Measurements from ENCODE around the gene SERPINB2. TPM values are rescaled to one million over a fixed set of nuclear protein-coding genes. Genes with fewer than 3 reads are reported as not detected.

SERPINB2 gene
- total RNA-seq, 1 experiment from 2014 or later, result not detected

DNA sequence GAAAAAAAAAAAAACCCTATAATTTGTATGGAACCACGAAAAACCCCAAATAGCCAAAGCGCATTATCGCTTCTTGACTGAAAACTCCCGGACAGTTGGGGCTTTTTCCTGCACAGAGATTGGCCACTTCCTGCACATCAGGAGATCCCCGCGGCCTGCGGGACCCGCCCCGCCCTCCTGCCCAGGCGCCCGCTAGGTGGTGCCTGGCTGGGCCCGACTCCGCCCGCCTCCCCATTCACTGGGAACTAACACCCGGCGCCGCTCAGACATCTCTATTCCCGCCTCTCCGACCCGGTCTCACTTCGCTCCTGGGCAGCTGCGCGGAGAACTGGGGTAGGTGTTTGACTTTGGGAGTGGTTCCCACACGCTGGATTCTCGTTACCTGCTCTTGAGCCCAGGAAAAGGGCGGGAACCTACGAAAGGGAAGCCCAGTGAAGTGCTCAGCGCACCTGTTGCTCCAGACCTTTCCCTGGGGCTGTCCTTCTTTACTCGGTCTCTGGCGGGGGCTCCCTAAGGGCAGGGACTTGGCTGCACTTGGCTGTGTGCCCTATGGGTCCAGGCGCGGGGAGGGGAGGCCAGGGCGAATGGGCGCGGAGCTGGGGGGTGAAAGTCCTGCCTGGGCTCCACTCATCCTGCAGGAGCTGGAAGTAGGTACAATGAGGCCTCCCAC is 61.7 kb downstream of the SERPINB2 start, which contains the start of gene HMSD (continued):
- no peak for TF ChIP-seq ZNF274 (IDR thresholded peaks at IDR 0.05; ENCODE audit: low read depth, low read length)
- no peak for TF ChIP-seq EZH2phosphoT487 (IDR thresholded peaks at IDR 0.05; ENCODE audit: borderline replicate concordance)

DNA sequence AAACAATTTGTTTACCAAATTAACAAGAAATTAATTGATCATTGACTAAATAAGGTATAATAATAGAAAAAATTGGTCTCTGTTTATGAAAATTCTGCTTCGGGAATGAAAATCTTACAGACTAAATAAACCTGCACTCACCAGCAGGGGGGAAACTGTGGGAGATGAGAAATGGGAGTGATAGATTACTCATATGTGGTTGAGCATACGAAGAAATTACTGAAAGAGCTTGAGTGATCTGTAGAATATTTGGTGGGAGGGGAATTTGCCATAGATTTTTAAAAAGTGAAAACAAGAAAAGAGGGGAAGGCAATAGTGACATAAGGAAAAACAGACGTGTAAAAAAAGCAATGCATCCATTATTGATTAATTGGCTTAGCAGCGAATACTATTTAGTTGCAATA is 63.8 kb downstream of the SERPINB2 start:
- no peak overlapping the region for H3K4me3 ChIP-seq (replicated peaks in 1 of 2; ENCODE audit: low read depth in 1 of 2, low read length in 2 of 2)
- DNase-seq (ENCODE audit: low read depth, low spot score) (no peak), ATAC-seq (no peak)
- H3K27ac ChIP-seq (ENCODE audit: low read depth, low read length), result no peak overlapping the region
- CTCF ChIA-PET, result interaction anchor here (1.0 kb wide), 1 partner anchor 12 kb away, joined by 5 read pairs; no protein-coding TSS in a partner anchor
- H3K36me3 ChIP-seq (ENCODE audit: control insufficient read depth in 1 of 2, insufficient read depth in 2 of 2, low read length in 2 of 2), result no peaks in the 10 kb centered on the region
- TF ChIP-seq, protein P1, sequence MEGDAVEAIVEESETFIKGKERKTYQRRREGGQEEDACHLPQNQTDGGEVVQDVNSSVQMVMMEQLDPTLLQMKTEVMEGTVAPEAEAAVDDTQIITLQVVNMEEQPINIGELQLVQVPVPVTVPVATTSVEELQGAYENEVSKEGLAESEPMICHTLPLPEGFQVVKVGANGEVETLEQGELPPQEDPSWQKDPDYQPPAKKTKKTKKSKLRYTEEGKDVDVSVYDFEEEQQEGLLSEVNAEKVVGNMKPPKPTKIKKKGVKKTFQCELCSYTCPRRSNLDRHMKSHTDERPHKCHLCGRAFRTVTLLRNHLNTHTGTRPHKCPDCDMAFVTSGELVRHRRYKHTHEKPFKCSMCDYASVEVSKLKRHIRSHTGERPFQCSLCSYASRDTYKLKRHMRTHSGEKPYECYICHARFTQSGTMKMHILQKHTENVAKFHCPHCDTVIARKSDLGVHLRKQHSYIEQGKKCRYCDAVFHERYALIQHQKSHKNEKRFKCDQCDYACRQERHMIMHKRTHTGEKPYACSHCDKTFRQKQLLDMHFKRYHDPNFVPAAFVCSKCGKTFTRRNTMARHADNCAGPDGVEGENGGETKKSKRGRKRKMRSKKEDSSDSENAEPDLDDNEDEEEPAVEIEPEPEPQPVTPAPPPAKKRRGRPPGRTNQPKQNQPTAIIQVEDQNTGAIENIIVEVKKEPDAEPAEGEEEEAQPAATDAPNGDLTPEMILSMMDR (IDR thresholded peaks at IDR 0.05 in 2 of 3, conservative IDR thresholded peaks at IDR 0.05 in 1 of 3; ENCODE audit: borderline replicate concordance in 1 of 3, insufficient read depth in 1 of 3, low read depth in 2 of 3, low read length in 2 of 3), result peak; percentile 10 to 43 (median 25); a peak in 2 of 6 replicates
- TF ChIP-seq EZH2phosphoT487 (IDR thresholded peaks at IDR 0.05; ENCODE audit: borderline replicate concordance) (no peak), CBX3 (IDR thresholded peaks at IDR 0.05; ENCODE audit: low read depth) (no peak), SRF (IDR thresholded peaks at IDR 0.05; ENCODE audit: low read depth) (no peak), ZFX (IDR thresholded peaks at IDR 0.05) (no peak), EGR1 (IDR thresholded peaks at IDR 0.05; ENCODE audit: low read depth) (no peak)
- H3K4me1 ChIP-seq (ENCODE audit: control insufficient read depth in 1 of 2, insufficient read depth in 2 of 2, low read length in 2 of 2), result peaks cover 0 to 15% of the 10 kb centered on the region in 2 experiments; a peak in 2 of 4 replicates
- H3K4me2 ChIP-seq (ENCODE audit: low read length), result no peak overlapping the region
- no peaks in the 10 kb centered on the region for H4K20me1 ChIP-seq (ENCODE audit: insufficient read depth)
- POLR2A ChIA-PET, result no interaction called here
- H3K9me3 ChIP-seq (ENCODE audit: control insufficient read depth in 1 of 2, insufficient read depth in 1 of 2, low read depth in 1 of 2, low read length in 2 of 2), result no peaks in the 10 kb centered on the region
- no peaks in the 10 kb centered on the region for H3K79me2 ChIP-seq (ENCODE audit: insufficient read depth, low read length)
- no peak overlapping the region for H3K9ac ChIP-seq (ENCODE audit: low read length)
- BruUV-seq (replicated peaks), result no TSS peak
- RAD21 ChIA-PET (ENCODE audit: low non-redundant PET in 1 of 2, low total read pairs in 2 of 2, uncharacterized antibody in 2 of 2, unreplicated experiment in 2 of 2), result no interaction called here
- no peaks in the 10 kb centered on the region for H3K9me2 ChIP-seq (ENCODE audit: insufficient read depth)
- intact Hi-C loops (cut with micrococcal nuclease), result no loop called here
- no peaks in the 10 kb centered on the region for H3K27me3 ChIP-seq (ENCODE audit: insufficient read depth, low read length)
- H2AFZ ChIP-seq (ENCODE audit: low read depth, low read length, poor library complexity, severe bottlenecking), result no peak overlapping the region

Other genes with a start within 250 kb of the SERPINB2 start
- not detected for gene SERPINB4, start 243.4 kb upstream of the SERPINB2 start, total RNA-seq (2021; ENCODE audit: unreplicated experiment)
- not detected for gene SERPINB3, start 225.8 kb upstream of the SERPINB2 start, total RNA-seq (2021; ENCODE audit: unreplicated experiment)
- not detected for gene SERPINB11, start 184.7 kb upstream of the SERPINB2 start, total RNA-seq (2021; ENCODE audit: unreplicated experiment)
- not detected for gene SERPINB7, start 112.3 kb upstream of the SERPINB2 start, total RNA-seq (2021; ENCODE audit: unreplicated experiment)
- not detected for gene SERPINB10, start 20.3 kb downstream of the SERPINB2 start, total RNA-seq (2021; ENCODE audit: unreplicated experiment)
- gene HMSD, start 61.6 kb downstream of the SERPINB2 start, total RNA-seq (2021; ENCODE audit: unreplicated experiment), result 5.3 TPM
- 5.9 TPM for gene SERPINB8, start 82.4 kb downstream of the SERPINB2 start, total RNA-seq (2021; ENCODE audit: unreplicated experiment)